Neuronal stem cell (in vitro differentiated cells): ENCODE data around the gene HSPA4.
A peak's percentile ranks its signal among the peaks of the same experiment; 100 is the strongest.
"Not testable (repeated sequence)": the region's sequence is repeated elsewhere in the genome, so short reads cannot be mapped to it uniquely, and the experiment has no call there.

Experiments used
- DNase-seq: peaks from one replicate; pipeline ENCODE4 v3.0.0-alpha.2; 2013; ENCODE audit warnings: low spot score
- H2AFZ ChIP-seq: one replicate; pipeline ENCODE4 v1.6.1; 2013; ENCODE audit warnings: mild to moderate bottlenecking, low read length, inconsistent platforms
- H2AK5ac ChIP-seq: 2 replicates; pipeline ENCODE4 v1.6.1; 2013; ENCODE audit warnings: low read depth, mild to moderate bottlenecking, inconsistent platforms, low read length, moderate library complexity, mixed read lengths
- H2BK120ac ChIP-seq: 2 replicates; pipeline ENCODE4 v1.6.1; 2013; ENCODE audit warnings: low read depth, mild to moderate bottlenecking, inconsistent platforms, low read length, moderate library complexity, mixed read lengths
- H2BK12ac ChIP-seq: one replicate; pipeline ENCODE4 v1.6.1; 2013; ENCODE audit warnings: low read length, inconsistent platforms
- H2BK15ac ChIP-seq: 2 replicates; pipeline ENCODE4 v1.6.1; 2013; ENCODE audit warnings: mild to moderate bottlenecking, low read length, inconsistent platforms, mixed read lengths
- H2BK5ac ChIP-seq: one replicate; pipeline ENCODE4 v1.6.1; 2013; ENCODE audit warnings: inconsistent platforms, mild to moderate bottlenecking, low read length, moderate library complexity
- H3K14ac ChIP-seq: one replicate; pipeline ENCODE4 v1.6.1; 2013; ENCODE audit warnings: low read length, inconsistent platforms
- H3K18ac ChIP-seq: 2 replicates; pipeline ENCODE4 v1.6.1; 2013; ENCODE audit warnings: low read length, inconsistent platforms
- H3K23ac ChIP-seq: 2 replicates; pipeline ENCODE4 v1.6.1; 2013; ENCODE audit warnings: low read depth, mild to moderate bottlenecking, mixed read lengths, low read length, inconsistent platforms; ENCODE audit not compliant: poor library complexity
- H3K27ac ChIP-seq: replicated peaks from 3 replicates; pipeline ENCODE4 v1.5.1; 2013; ENCODE audit warnings: low read length, inconsistent platforms
- H3K27me3 ChIP-seq, 3 experiments: 2 replicates each; pipeline ENCODE4 v1.6.1; 2013; ENCODE audit warnings: low read length in 3 of 3, mild to moderate bottlenecking in 2 of 3, inconsistent platforms in 1 of 3, low read depth in 1 of 3, mixed read lengths in 1 of 3, moderate library complexity in 1 of 3; ENCODE audit not compliant: control insufficient read depth in 3 of 3, insufficient read depth in 3 of 3
- H3K36me3 ChIP-seq, 2 donors: replicated peaks in 1 of 2; 2 replicates each; pipeline ENCODE4 v1.6.1; 2013; ENCODE audit warnings: low read length in 2 of 2; ENCODE audit not compliant: control insufficient read depth in 2 of 2, insufficient read depth in 2 of 2
- H3K4ac ChIP-seq: 2 replicates; pipeline ENCODE4 v1.6.1; 2013; ENCODE audit warnings: inconsistent platforms, mild to moderate bottlenecking, low read length, moderate library complexity
- H3K4me1 ChIP-seq, 2 donors: 1 replicate in 1 of 2; 2 replicates in 1 of 2; pipeline ENCODE4 v1.6.1; 2013; ENCODE audit warnings: low read length in 2 of 2, low read depth in 1 of 2; ENCODE audit not compliant: control insufficient read depth in 2 of 2, insufficient read depth in 1 of 2
- H3K4me2 ChIP-seq: one replicate; pipeline ENCODE4 v1.6.1; 2013; ENCODE audit warnings: mild to moderate bottlenecking, low read length, inconsistent platforms; ENCODE audit not compliant: insufficient read depth, poor library complexity, severe bottlenecking
- H3K4me3 ChIP-seq, 2 donors: 2 replicates each; pipeline ENCODE4 v1.5.1; 2013; ENCODE audit warnings: low read length in 2 of 2, mild to moderate bottlenecking in 2 of 2, inconsistent platforms in 1 of 2, moderate library complexity in 1 of 2
- H3K79me1 ChIP-seq: one replicate; pipeline ENCODE4 v1.6.1; 2013; ENCODE audit warnings: low read depth, mild to moderate bottlenecking, inconsistent platforms, low read length, moderate library complexity
- H3K9ac ChIP-seq: one replicate; pipeline ENCODE4 v1.6.1; 2013; ENCODE audit warnings: mild to moderate bottlenecking, low read depth, low read length, inconsistent platforms; ENCODE audit not compliant: poor library complexity
- H3K9me3 ChIP-seq, 2 donors: replicated peaks in 1 of 2; 2 replicates each; pipeline versions ENCODE3 to v1.6.1; 2013; ENCODE audit warnings: low read length in 2 of 2, mild to moderate bottlenecking in 2 of 2, inconsistent platforms in 1 of 2, low read depth in 1 of 2, mixed read lengths in 1 of 2, moderate library complexity in 1 of 2; ENCODE audit not compliant: control insufficient read depth in 2 of 2, insufficient read depth in 1 of 2
- H4K8ac ChIP-seq: one replicate; pipeline ENCODE4 v1.6.1; 2013; ENCODE audit warnings: low read depth, mild to moderate bottlenecking, inconsistent platforms, low read length, moderate library complexity
- H4K91ac ChIP-seq: one replicate; pipeline ENCODE4 v1.6.1; 2013; ENCODE audit warnings: low read length, low read depth, mild to moderate bottlenecking, inconsistent platforms; ENCODE audit not compliant: poor library complexity
- WGBS, 2 donors: extraction: QIAGEN DNeasy Blood & Tissue Kit; methylation state at CpG; one replicate each; pipeline ENCODE4 v1.1.7; 2013; ENCODE audit warnings: missing lambda C conversion rate in 2 of 2, mixed read lengths in 1 of 2; ENCODE audit not compliant: insufficient read length in 2 of 2, insufficient replicate concordance in 1 of 2; ENCODE audit errors: extremely low coverage in 2 of 2; 5-methylcytosine and 5-hydroxymethylcytosine counted together

Gene HSPA4

DNA sequence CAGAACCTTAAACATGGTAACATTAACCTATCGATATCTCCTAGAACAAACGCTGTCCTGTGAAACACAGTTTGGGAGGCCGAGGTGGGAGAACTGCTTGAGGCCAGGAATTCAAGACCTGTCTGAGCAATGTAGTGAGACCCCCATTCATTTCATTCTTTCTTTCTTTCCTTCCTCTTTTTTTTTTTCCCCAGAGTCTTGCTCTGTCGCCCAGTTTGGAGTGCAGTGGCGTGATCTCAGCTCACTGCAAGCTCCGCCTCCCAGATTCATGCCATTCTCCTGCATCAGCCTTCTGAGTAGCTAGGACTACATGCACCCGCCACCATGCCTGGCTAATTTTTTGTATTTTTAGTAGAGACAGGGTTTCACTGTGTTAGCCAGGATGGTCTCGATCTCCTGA is 5.3 kb upstream of the HSPA4 start:
- H3K27ac ChIP-seq, H3K36me3 ChIP-seq, H3K27me3 ChIP-seq, H2BK120ac ChIP-seq, H3K18ac ChIP-seq, H2AK5ac ChIP-seq, H3K79me1 ChIP-seq, H2BK5ac ChIP-seq, H4K8ac ChIP-seq, H2BK12ac ChIP-seq, H3K14ac ChIP-seq, H3K4me2 ChIP-seq, H2BK15ac ChIP-seq, H2AFZ ChIP-seq, H3K4me1 ChIP-seq, H4K91ac ChIP-seq, H3K4ac ChIP-seq, DNase-seq, H3K9ac ChIP-seq, H3K4me3 ChIP-seq, H3K23ac ChIP-seq, H3K9me3 ChIP-seq: not testable (repeated sequence)
- WGBS, 2 donors = no CpG with 5 or more reads among the region's 8 CpGs

DNA sequence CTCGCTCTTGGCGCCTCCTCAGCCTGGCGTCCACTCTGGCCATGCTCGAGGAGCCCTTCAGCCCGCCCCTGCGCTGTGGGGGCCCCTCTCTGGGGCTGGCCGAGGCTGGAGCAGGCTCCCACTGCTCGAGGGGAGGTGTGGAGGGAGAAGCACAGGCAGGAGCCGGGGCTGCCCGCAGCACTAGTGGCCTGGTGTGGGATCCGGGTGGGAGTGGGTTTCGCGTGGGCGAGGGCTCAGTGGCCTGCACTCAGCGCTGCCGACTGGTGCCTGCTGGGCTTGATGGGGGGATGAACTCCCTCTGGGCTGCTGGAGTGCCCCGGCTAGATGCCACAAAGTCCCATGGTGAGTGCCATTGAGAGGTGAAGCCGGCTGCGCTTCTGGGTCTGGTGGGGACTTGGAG is 4.4 kb upstream of the HSPA4 start:
- Histone ChIP-seq H4K8ac (no peak overlapping the region), H2BK12ac (no peak overlapping the region), H3K23ac (no peak overlapping the region), H2BK15ac (no peak overlapping the region), H3K27me3 (no peaks in the 10 kb centered on the region), H3K4me1 (peaks cover 0 to 5% of the 10 kb centered on the region in 2 donors), H2AK5ac (peak overlapping the region; percentile 54), H3K4ac (no peak overlapping the region), H2BK120ac (no peak overlapping the region), H3K4me2 (no peak overlapping the region), H2AFZ (no peak overlapping the region), H3K27ac (no peak overlapping the region), H3K9ac (no peak overlapping the region), H3K14ac (no peak overlapping the region), H3K79me1 (peaks cover 5% of the 10 kb centered on the region), H3K4me3 (no peak overlapping the region), H3K36me3 (no peaks in the 10 kb centered on the region), H2BK5ac (no peak overlapping the region), H4K91ac (no peak overlapping the region), H3K9me3 (no peaks in the 10 kb centered on the region), H3K18ac (peak overlapping the region; percentile 13)
- no CpG with 5 or more reads among the region's 19 CpGs for WGBS, 2 donors
- no peak for DNase-seq

DNA sequence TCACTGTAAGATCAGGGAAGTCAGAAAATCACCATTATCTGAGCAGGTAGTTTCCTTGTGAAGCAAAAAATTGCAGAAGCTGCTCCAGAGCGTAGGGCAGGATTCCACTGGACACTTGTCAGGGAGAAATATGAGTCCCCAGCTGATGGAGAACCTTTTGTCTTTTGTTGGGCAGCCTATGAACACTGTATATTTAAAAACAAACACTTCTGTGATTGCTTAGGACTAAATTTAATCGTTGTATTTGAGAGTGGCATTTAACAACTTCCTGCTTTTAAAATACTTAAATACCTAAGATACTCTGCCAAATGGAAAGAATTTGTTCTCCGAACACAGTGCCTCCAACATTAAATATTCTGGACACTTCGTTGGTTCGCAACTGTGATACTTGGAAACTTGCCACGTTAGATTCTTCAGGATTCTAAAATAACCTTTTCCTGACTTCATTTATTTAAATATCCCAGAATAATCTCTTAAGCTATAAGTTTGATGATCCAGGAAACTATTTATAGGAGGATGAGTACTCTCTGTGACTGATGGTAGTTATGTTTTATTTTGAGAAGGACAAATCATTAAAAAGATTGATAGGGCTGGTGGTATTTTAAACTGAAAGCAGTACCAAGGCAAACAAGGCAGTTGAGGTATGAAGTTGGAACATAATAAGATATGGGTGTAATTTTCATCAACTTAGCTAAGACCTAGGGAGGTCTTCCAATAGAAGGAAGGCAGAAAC is 2.7 kb upstream of the HSPA4 start:
- no peak for DNase-seq
- Histone ChIP-seq H2BK12ac (no peak overlapping the region), H3K36me3 (peaks cover 0 to 7% of the 10 kb centered on the region in 2 donors), H4K8ac (no peak overlapping the region), H2BK5ac (no peak overlapping the region), H3K4me1 (peaks cover 0 to 8% of the 10 kb centered on the region in 2 donors), H2AFZ (no peak overlapping the region), H3K27me3 (no peaks in the 10 kb centered on the region), H3K9me3 (no peaks in the 10 kb centered on the region), H3K14ac (no peak overlapping the region), H3K4me2 (no peak overlapping the region), H2AK5ac (no peak overlapping the region), H3K23ac (no peak overlapping the region), H2BK15ac (no peak overlapping the region), H3K4ac (no peak overlapping the region), H3K18ac (no peak overlapping the region), H3K9ac (no peak overlapping the region), H2BK120ac (no peak overlapping the region), H4K91ac (no peak overlapping the region), H3K79me1 (peaks cover 5% of the 10 kb centered on the region), H3K4me3 (no peak overlapping the region), H3K27ac (no peak overlapping the region)
- no CpG with 5 or more reads among the region's 6 CpGs for WGBS, 2 donors

DNA sequence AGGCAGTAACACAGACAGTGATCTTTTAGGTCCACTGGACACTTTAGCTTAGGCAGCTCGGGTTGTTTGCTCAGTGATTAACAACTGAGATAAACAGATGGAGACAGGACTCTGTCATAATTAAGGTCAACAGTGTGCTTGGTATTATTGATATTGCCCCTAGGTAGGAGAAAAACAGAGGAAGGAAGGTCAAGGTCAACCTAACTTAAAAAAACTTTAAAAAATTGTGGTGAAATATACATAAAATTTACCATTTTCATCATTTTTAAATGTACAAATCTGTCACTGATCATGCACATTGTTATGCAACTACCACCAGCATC is 2.1 kb upstream of the HSPA4 start:
- Histone ChIP-seq H3K4me1 (peaks cover 0 to 8% of the 10 kb centered on the region in 2 donors), H2AFZ (no peak overlapping the region), H3K4me2 (no peak overlapping the region), H2BK15ac (no peak overlapping the region), H3K27ac (no peak overlapping the region), H3K9me3 (no peaks in the 10 kb centered on the region), H3K14ac (no peak overlapping the region), H3K36me3 (peaks cover 0 to 12% of the 10 kb centered on the region in 2 donors), H2BK120ac (no peak overlapping the region), H2BK5ac (no peak overlapping the region), H2BK12ac (no peak overlapping the region), H3K4me3 (no peak overlapping the region), H3K18ac (no peak overlapping the region), H3K79me1 (peaks cover 5% of the 10 kb centered on the region), H4K8ac (no peak overlapping the region), H3K9ac (no peak overlapping the region), H3K4ac (no peak overlapping the region), H4K91ac (no peak overlapping the region), H3K23ac (no peak overlapping the region), H2AK5ac (no peak overlapping the region), H3K27me3 (no peaks in the 10 kb centered on the region)
- no peak for DNase-seq
- no CpG with 5 or more reads among the region's 1 CpG for WGBS, 2 donors
